Activated T-cell treated with anti-CD3 and anti-CD28 coated beads, Interleukin-2, amount 50 U/mL, for 72 hours (primary cell): ENCODE results near the gene HDGFL2. TPM values are rescaled to one million over a fixed set of nuclear protein-coding genes. Genes with fewer than 3 reads are reported as not detected.
A peak's percentile ranks its signal among the peaks of the same experiment; 100 is the strongest.

Experiments used
- ATAC-seq, 2 donors: fragments of 150-1000 bp; cut with Tn5 transposase; replicated peaks in 1 of 2; 2 replicates each; pipeline ENCODE4 v1.10.0; 2021; ENCODE audit warnings: moderate library complexity in 2 of 2, mild to moderate bottlenecking in 1 of 2
- DNase-seq, 2 donors: peaks; one replicate each; pipeline ENCODE4 v3.0.0; 2021 to 2022; ENCODE audit warnings: mixed read lengths in 1 of 2
- H3K27ac Mint-ChIP-seq: one replicate; pipeline ENCODE4 v1.8.0; 2022; ENCODE audit warnings: mild to moderate bottlenecking, moderate library complexity, mixed read lengths
- H3K27me3 Mint-ChIP-seq: one replicate; pipeline ENCODE4 v1.8.0; 2022; ENCODE audit warnings: low read depth, mixed read lengths
- H3K36me3 Mint-ChIP-seq, 2 donors: one replicate each; pipeline ENCODE4 v1.8.0; 2022; ENCODE audit warnings: mixed read lengths in 2 of 2, mild to moderate bottlenecking in 1 of 2; ENCODE audit not compliant: insufficient read depth in 2 of 2
- H3K4me1 Mint-ChIP-seq: one replicate; pipeline ENCODE4 v1.8.0; 2022; ENCODE audit warnings: low read depth, mixed read lengths
- H3K4me3 Mint-ChIP-seq, 2 donors: one replicate each; pipeline ENCODE4 v1.8.0; 2022; ENCODE audit warnings: mild to moderate bottlenecking in 2 of 2, mixed read lengths in 2 of 2, moderate library complexity in 2 of 2
- H3K9me3 Mint-ChIP-seq, 2 donors: one replicate each; pipeline ENCODE4 v1.8.0; 2022; ENCODE audit warnings: mixed read lengths in 2 of 2
- total RNA-seq, 2 donors: library from RNA; stranded (reverse); gene quantifications; one replicate each; pipeline ENCODE4 v1.2.3, GENCODE V29; 2022

Gene HDGFL2
- total RNA-seq, 2 donors from 2014 or later: 48.5 to 58.9 TPM

DNA sequence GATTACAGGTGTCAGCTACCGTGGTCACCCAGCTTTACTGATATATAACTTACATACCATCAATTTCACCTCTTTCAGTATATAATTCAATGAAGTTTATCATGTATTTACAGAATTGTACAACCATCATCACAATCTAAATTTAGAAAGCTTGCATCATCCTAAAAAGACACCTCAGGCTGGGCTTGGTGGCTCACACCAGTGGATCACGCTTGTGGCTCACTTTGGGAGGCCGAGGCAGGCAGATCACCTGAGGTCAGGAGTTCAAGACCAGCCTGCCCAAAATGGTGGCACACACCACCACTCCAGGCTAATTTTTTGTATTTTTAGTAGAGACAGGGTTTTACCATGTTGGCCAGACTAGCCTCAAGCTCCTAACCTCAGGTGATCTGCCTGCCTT is 4.3 kb upstream of the HDGFL2 start:
- DNase-seq (no peak), ATAC-seq (no peak)
- Mint-ChIP-seq H3K9me3 (no peaks in the 10 kb centered on the region), H3K4me1 (peaks cover under 1% of the 10 kb centered on the region), H3K27me3 (no peaks in the 10 kb centered on the region), H3K36me3 (no peaks in the 10 kb centered on the region), H3K4me3 (no peak overlapping the region), H3K27ac (no peak overlapping the region)

- ATAC-seq (peak; percentile 89 to 90), DNase-seq (peak; percentile 98 to 99)
- H3K36me3 Mint-ChIP-seq: peaks cover 2 to 4% of the 10 kb centered on the region in 2 donors
- H3K9me3 Mint-ChIP-seq: no peaks in the 10 kb centered on the region
- H3K4me3 Mint-ChIP-seq: no peak overlapping the region
- H3K27ac Mint-ChIP-seq: no peak overlapping the region
- peaks cover 20% of the 10 kb centered on the region for H3K4me1 Mint-ChIP-seq
- no peaks in the 10 kb centered on the region for H3K27me3 Mint-ChIP-seq
These were observed 509 bp upstream of the HDGFL2 start for GRCh38 chr19:4471403-4472173.

GRCh38 chr19:4473011-4473762 is 1.1 kb downstream of the HDGFL2 start:
- no peaks in the 10 kb centered on the region for H3K27me3 Mint-ChIP-seq
- peak overlapping the region; percentile 88 to 90 for H3K4me3 Mint-ChIP-seq
- H3K27ac Mint-ChIP-seq: peak overlapping the region; percentile 19
- peaks cover 20% of the 10 kb centered on the region for H3K4me1 Mint-ChIP-seq
- ATAC-seq (no peak), DNase-seq (no peak)
- peaks cover 2 to 4% of the 10 kb centered on the region in 2 donors for H3K36me3 Mint-ChIP-seq
- H3K9me3 Mint-ChIP-seq: no peaks in the 10 kb centered on the region

GRCh38 chr19:4473763-4474513 is 1.8 kb downstream of the HDGFL2 start:
- H3K4me1 Mint-ChIP-seq: peaks cover 20% of the 10 kb centered on the region
- H3K27ac Mint-ChIP-seq: peak overlapping the region; percentile 8
- no peak for ATAC-seq
- H3K9me3 Mint-ChIP-seq: no peaks in the 10 kb centered on the region
- H3K27me3 Mint-ChIP-seq: no peaks in the 10 kb centered on the region
- no peak for DNase-seq
- peaks cover 2 to 4% of the 10 kb centered on the region in 2 donors for H3K36me3 Mint-ChIP-seq
- peak overlapping the region; percentile 88 to 90 for H3K4me3 Mint-ChIP-seq

DNA sequence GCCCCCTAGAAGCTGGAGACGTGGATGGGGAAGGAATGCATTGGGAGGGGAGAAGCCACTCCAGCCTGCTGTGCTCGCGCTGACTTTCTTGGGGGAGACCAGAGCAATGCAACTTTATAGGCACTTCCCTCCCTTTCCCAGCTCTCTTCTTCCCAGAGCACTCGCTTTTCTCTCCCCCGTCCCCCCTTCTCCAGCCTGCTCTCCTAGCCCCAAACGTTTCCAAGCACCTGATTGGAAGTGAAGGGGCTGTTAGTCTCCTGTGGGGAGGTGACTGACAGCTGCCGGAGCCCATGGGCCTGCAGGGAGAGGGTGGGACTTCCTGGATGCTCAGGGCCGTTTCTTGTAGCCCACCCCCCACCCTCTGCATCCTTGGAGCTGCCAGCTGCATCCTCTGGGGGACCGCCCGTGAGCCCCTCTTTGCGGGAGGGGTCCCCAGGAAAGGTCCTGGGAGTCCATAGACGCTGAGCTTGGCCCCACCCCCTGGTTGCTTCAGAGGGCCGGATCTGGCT is 2.5 kb downstream of the HDGFL2 start:
- Mint-ChIP-seq H3K27ac (peak overlapping the region; percentile 5), H3K4me3 (peak overlapping the region; percentile 88 to 90), H3K27me3 (no peaks in the 10 kb centered on the region), H3K9me3 (no peaks in the 10 kb centered on the region), H3K36me3 (peaks cover 2 to 4% of the 10 kb centered on the region in 2 donors), H3K4me1 (peaks cover 20% of the 10 kb centered on the region)
- no peak for ATAC-seq
- DNase-seq: peak in 1 of 2 donors; percentile 44

GRCh38 chr19:4477034-4477801 is 5.1 kb downstream of the HDGFL2 start:
- Mint-ChIP-seq H3K4me1 (peaks cover 20% of the 10 kb centered on the region), H3K9me3 (no peaks in the 10 kb centered on the region), H3K27ac (no peak overlapping the region), H3K4me3 (no peak overlapping the region), H3K36me3 (peaks cover 2 to 4% of the 10 kb centered on the region in 2 donors), H3K27me3 (no peaks in the 10 kb centered on the region)
- no peak for ATAC-seq
- DNase-seq: no peak

DNA sequence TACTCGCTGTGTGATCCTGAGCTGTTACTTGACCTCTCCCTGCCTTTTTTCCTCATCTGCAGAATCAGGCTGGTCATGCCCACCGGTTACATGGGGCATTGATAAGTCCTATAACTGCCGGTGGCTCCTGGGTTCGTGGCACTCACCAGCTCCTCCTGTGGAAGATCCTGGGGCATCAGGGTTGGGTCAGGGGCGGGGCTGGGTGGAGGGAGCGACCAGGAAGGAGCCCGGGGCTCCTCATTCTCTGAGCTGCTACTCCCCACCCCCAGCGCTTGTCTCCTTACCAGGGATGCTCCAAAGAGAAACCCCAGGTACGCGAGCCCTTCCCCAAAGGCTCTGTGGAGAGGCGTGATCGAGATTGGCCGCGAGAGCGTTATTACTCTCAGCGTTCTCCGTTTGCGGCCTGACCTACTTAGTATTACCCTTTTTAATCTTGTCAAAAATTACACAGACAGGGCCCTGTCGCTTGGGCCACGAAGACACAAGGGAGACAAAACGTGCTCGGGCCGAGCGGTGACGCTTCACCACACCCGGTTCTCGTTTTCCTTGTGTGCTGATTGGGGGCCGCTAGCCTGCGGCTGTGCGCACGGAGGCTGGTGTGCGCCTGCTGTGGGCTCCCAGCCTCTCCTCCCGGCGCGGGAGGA is 10.7 kb downstream of the HDGFL2 start:
- Mint-ChIP-seq H3K9me3 (no peaks in the 10 kb centered on the region), H3K36me3 (peaks cover 0 to 2% of the 10 kb centered on the region in 2 donors), H3K27ac (no peak overlapping the region), H3K4me1 (no peaks in the 10 kb centered on the region), H3K27me3 (no peaks in the 10 kb centered on the region), H3K4me3 (no peak overlapping the region)
- no peak for DNase-seq
- ATAC-seq: no peak

DNA sequence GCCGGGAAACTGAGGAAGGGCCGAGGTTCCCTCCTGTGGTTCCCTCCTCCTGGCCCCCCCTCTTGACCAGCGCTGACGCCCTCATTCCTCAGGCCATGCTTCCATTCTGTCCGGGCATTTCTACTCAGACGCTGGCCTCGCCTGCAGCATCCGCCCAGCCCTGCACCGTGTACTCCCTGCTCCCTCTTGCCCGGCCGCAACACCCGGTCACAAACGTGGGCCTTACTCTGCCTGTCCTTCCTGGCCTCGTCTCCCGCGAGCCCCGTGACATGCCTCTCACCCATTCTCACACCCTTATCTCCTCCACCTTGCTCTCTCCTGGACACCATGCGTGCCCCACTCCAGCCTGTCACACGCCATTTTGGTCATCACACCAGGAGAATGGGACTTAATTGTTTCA is 11.3 kb downstream of the HDGFL2 start:
- no peak for DNase-seq
- H3K4me3 Mint-ChIP-seq: no peak overlapping the region
- H3K4me1 Mint-ChIP-seq: no peaks in the 10 kb centered on the region
- H3K36me3 Mint-ChIP-seq: peaks cover 0 to 2% of the 10 kb centered on the region in 2 donors
- H3K27ac Mint-ChIP-seq: no peak overlapping the region
- no peak for ATAC-seq
- H3K9me3 Mint-ChIP-seq: no peaks in the 10 kb centered on the region
- H3K27me3 Mint-ChIP-seq: no peaks in the 10 kb centered on the region

DNA sequence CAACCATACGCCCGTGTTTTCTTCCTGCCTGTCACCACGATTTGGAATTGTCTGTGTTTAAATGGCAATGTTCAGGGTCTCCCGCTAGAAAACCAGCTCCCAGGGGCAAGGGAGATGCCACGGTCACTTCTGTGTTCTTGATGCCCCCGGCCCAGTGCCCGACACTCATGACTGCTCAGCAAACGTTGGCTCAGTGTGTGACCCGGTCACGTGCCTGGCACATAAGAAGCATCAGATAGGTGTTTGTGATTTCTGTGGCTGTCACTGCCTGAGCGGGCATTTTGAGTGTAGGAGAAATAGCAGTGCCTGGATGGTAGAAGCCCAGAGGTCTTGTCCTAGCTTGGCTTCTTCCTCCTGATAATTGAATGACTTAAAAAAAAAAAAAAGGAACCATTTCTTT is 15.5 kb downstream of the HDGFL2 start:
- no peak for DNase-seq
- H3K27ac Mint-ChIP-seq: no peak overlapping the region
- H3K36me3 Mint-ChIP-seq: peaks cover 0 to 4% of the 10 kb centered on the region in 2 donors
- H3K9me3 Mint-ChIP-seq: no peaks in the 10 kb centered on the region
- no peak for ATAC-seq
- H3K4me1 Mint-ChIP-seq: no peaks in the 10 kb centered on the region
- no peak overlapping the region for H3K4me3 Mint-ChIP-seq
- H3K27me3 Mint-ChIP-seq: no peaks in the 10 kb centered on the region

DNA sequence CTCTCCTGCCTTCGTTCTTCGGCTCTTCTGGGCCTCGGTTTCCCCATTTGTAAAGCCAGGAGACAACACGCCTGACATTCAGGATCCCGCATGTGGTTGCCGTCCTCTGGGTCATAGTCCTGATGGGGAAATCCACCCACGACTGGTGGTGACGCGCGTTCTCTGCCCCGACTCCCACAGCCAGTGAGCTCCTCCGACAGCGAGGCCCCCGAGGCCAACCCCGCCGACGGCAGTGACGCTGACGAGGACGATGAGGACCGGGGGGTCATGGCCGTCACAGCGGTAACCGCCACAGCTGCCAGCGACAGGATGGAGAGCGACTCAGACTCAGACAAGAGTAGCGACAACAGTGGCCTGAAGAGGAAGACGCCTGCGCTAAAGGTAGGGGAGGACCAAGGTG is 16.4 kb downstream of the HDGFL2 start:
- Mint-ChIP-seq H3K36me3 (peaks cover 0 to 4% of the 10 kb centered on the region in 2 donors), H3K9me3 (no peaks in the 10 kb centered on the region), H3K27ac (no peak overlapping the region), H3K4me1 (no peaks in the 10 kb centered on the region), H3K4me3 (no peak overlapping the region), H3K27me3 (no peaks in the 10 kb centered on the region)
- no peak for DNase-seq
- no peak for ATAC-seq

GRCh38 chr19:4491446-4491845 is 19.3 kb downstream of the HDGFL2 start:
- Mint-ChIP-seq H3K27me3 (no peaks in the 10 kb centered on the region), H3K27ac (no peak overlapping the region), H3K4me1 (no peaks in the 10 kb centered on the region), H3K4me3 (no peak overlapping the region), H3K36me3 (peaks cover 0 to 2% of the 10 kb centered on the region in 2 donors), H3K9me3 (no peaks in the 10 kb centered on the region)
- no peak for ATAC-seq
- no peak for DNase-seq
